Spinal cord (tissue), 10 donors: ENCODE data around the gene NXPH4. TPM values are rescaled to one million over a fixed set of nuclear protein-coding genes. Genes with fewer than 3 reads are reported as not detected.

Experiments
- DNase-seq, 6 donors: peaks; one replicate each; pipeline versions ENCODE4 v3.0.0 to v3.0.0-alpha.2; 2013 to 2015; ENCODE audit warnings: low spot score in 6 of 6, low read depth in 4 of 6
- H3K27ac ChIP-seq: one replicate; pipeline ENCODE4 v1.5.1; 2013; ENCODE audit warnings: low read depth, low read length, control low read depth
- H3K27me3 ChIP-seq: one replicate; pipeline ENCODE4 v1.6.1; 2013; ENCODE audit warnings: low read length; ENCODE audit not compliant: control insufficient read depth, insufficient read depth
- H3K36me3 ChIP-seq: one replicate; pipeline ENCODE4 v1.6.1; 2013; ENCODE audit warnings: low read length; ENCODE audit not compliant: control insufficient read depth, insufficient read depth
- H3K4me1 ChIP-seq: one replicate; pipeline ENCODE4 v1.6.1; 2013; ENCODE audit warnings: low read length; ENCODE audit not compliant: control insufficient read depth, insufficient read depth
- H3K4me3 ChIP-seq: one replicate; pipeline ENCODE4 v1.5.1; 2013; ENCODE audit warnings: low read depth, low read length, control low read depth
- H3K9me3 ChIP-seq: one replicate; pipeline ENCODE4 v1.6.1; 2013; ENCODE audit warnings: low read length; ENCODE audit not compliant: control insufficient read depth, insufficient read depth
- WGBS: methylation state at CpG from one replicate; pipeline ENCODE4 v1.1.5; 2013; ENCODE audit warnings: missing lambda C conversion rate; ENCODE audit not compliant: insufficient coverage; 5-methylcytosine and 5-hydroxymethylcytosine counted together
- polyA plus RNA-seq, 2 donors: library from polyadenylated mRNA; unstranded; fragments of 120-200 nt; gene quantifications; one replicate each; pipeline ENCODE4 v1.2.1, GENCODE V29; 2013; ENCODE audit not compliant: insufficient read length in 2 of 2
- total RNA-seq, 2 donors: library from RNA; depleted of rRNA in 1 of 2; stranded (reverse); fragments of 120-200 nt in 1 of 2; fragments of >200 nt in 1 of 2; gene quantifications; one replicate each; pipeline versions ENCODE4 v1.2.3 to v1.2.4, GENCODE V29; 2013 to 2014
- donor health status: healthy.

NXPH4 gene
- total and polyA plus RNA-seq, 4 donors = 7.8 to 31.9 (median 20.0) TPM

GRCh38 chr12:57181561-57182155 lies 34.9 kb upstream of the NXPH4 start:
- WGBS = 83% methylated on average over 3 of the region's 5 CpGs
- Histone ChIP-seq H3K27ac (no peak overlapping the region), H3K4me3 (no peak overlapping the region), H3K27me3 (no peaks in the 10 kb centered on the region), H3K9me3 (no peaks in the 10 kb centered on the region), H3K36me3 (peaks cover 97% of the 10 kb centered on the region), H3K4me1 (no peaks in the 10 kb centered on the region)
- no peak for DNase-seq

DNA sequence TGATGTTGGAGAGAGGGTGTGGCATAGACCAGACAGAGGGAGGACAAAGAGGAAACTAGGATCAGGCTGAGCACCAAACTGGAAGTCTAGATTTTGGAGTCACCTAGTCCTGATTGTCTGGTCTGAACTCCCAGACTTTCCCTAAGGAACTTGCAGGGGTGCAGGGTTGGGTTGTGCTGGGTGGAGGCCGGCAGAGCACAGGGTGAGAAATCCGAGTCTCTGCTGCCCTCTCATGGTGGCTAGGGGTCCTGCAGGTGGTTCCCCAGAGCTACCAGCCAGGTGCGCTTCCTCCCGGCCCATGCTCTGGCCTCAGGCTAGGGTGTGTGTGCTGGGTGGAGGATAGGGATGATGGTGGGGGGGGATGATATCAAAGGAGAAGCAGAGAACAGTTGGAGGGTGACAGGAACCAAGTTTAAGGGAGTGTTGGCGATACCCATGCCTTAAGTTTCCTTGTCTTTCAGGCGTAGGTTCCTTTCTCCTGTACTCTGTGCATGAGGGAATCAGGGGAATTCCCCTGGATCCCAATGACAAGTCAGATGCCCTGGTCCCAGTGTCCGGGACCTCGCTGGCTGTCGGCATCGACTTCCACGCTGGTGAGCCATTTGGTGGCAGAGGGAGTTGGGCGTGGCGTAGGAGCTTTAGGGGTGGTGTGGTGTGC lies 33.5 kb upstream of the NXPH4 start:
- Histone ChIP-seq H3K36me3 (peaks cover 97% of the 10 kb centered on the region), H3K27ac (no peak overlapping the region), H3K9me3 (no peaks in the 10 kb centered on the region), H3K4me1 (no peaks in the 10 kb centered on the region), H3K27me3 (no peaks in the 10 kb centered on the region), H3K4me3 (no peak overlapping the region)
- 62% methylated on average over 11 of the region's 13 CpGs for WGBS
- peak in 5 of 6 donors; percentile 28 to 85 (median 53) for DNase-seq

DNA sequence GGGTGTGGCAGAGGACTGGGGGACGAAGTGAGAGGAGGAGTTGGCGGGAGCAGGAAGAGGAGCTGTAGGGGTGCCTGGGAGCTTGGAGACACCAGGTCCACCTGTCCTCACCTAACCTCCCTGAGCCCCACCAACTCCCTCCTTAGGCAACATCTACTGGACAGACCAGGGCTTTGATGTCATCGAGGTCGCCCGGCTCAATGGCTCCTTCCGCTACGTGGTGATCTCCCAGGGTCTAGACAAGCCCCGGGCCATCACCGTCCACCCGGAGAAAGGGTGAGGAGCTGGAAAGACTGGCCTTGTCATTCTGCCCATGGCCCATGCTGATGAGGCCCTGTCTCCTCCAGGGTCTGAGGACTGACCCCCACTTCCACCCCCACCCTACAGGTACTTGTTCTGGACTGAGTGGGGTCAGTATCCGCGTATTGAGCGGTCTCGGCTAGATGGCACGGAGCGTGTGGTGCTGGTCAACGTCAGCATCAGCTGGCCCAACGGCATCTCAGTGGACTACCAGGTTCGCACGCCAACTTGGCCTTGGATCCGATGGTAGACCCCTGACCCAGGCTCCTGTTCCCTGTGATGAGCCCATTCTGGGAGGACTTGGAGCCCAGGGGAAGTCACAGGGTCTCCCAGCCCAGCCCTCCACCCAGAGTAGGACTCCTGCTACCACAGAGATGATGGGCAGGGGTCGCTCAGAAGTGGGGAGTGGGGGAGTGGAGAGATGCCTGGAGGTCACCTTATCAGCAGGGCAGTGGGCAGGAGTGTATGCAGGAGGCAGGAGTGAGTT lies 32.5 kb upstream of the NXPH4 start:
- no peaks in the 10 kb centered on the region for H3K27me3 ChIP-seq
- H3K36me3 ChIP-seq = peaks cover 97% of the 10 kb centered on the region
- H3K9me3 ChIP-seq = no peaks in the 10 kb centered on the region
- H3K4me1 ChIP-seq = peaks cover 5% of the 10 kb centered on the region
- WGBS = 95% methylated on average over 18 of the region's 22 CpGs
- DNase-seq = no peak
- H3K27ac ChIP-seq = no peak overlapping the region
- no peak overlapping the region for H3K4me3 ChIP-seq

DNA sequence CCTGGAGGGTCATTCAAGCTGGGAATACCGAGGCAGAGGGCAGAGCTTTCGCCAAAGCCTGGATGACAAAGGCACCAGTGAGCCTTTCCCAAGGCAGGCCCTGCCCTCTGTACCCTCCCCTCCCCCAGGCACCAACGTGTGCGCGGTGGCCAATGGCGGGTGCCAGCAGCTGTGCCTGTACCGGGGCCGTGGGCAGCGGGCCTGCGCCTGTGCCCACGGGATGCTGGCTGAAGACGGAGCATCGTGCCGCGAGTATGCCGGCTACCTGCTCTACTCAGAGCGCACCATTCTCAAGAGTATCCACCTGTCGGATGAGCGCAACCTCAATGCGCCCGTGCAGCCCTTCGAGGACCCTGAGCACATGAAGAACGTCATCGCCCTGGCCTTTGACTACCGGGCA lies 31.2 kb upstream of the NXPH4 start:
- peaks cover 97% of the 10 kb centered on the region for H3K36me3 ChIP-seq
- no peak overlapping the region for H3K27ac ChIP-seq
- H3K27me3 ChIP-seq = no peaks in the 10 kb centered on the region
- H3K9me3 ChIP-seq = no peaks in the 10 kb centered on the region
- peaks cover 18% of the 10 kb centered on the region for H3K4me1 ChIP-seq
- WGBS = 95% methylated on average over 25 of the region's 25 CpGs
- H3K4me3 ChIP-seq = no peak overlapping the region
- DNase-seq = no peak

GRCh38 chr12:57185906-57186508 lies 30.6 kb upstream of the NXPH4 start:
- WGBS = 97% methylated on average over 12 of the region's 12 CpGs
- H3K4me3 ChIP-seq = no peak overlapping the region
- H3K9me3 ChIP-seq = no peaks in the 10 kb centered on the region
- H3K27me3 ChIP-seq = no peaks in the 10 kb centered on the region
- H3K27ac ChIP-seq = no peak overlapping the region
- DNase-seq = no peak
- H3K4me1 ChIP-seq = peaks cover 21% of the 10 kb centered on the region
- peaks cover 97% of the 10 kb centered on the region for H3K36me3 ChIP-seq

- DNase-seq = no peak
- H3K9me3 ChIP-seq = no peaks in the 10 kb centered on the region
- H3K4me1 ChIP-seq = peaks cover 21% of the 10 kb centered on the region
- H3K4me3 ChIP-seq = no peak overlapping the region
- no peaks in the 10 kb centered on the region for H3K27me3 ChIP-seq
- no peak overlapping the region for H3K27ac ChIP-seq
- WGBS = 81% methylated on average over 14 of the region's 21 CpGs
- peaks cover 99% of the 10 kb centered on the region for H3K36me3 ChIP-seq
Measured at GRCh38 chr12:57187222-57188089, 29.1 kb upstream of the NXPH4 start.

- 86% methylated on average over 8 of the region's 8 CpGs for whole genome bisulfite sequencing
- H3K9me3 ChIP-seq = no peaks in the 10 kb centered on the region
- H3K27ac ChIP-seq = no peak overlapping the region
- H3K27me3 ChIP-seq = no peaks in the 10 kb centered on the region
- H3K36me3 ChIP-seq = peaks cover 100% of the 10 kb centered on the region
- no peak overlapping the region for H3K4me3 ChIP-seq
- DNase-seq = no peak
- peaks cover 21% of the 10 kb centered on the region for H3K4me1 ChIP-seq
Measured at GRCh38 chr12:57188090-57188425, 28.5 kb upstream of the NXPH4 start.

DNA sequence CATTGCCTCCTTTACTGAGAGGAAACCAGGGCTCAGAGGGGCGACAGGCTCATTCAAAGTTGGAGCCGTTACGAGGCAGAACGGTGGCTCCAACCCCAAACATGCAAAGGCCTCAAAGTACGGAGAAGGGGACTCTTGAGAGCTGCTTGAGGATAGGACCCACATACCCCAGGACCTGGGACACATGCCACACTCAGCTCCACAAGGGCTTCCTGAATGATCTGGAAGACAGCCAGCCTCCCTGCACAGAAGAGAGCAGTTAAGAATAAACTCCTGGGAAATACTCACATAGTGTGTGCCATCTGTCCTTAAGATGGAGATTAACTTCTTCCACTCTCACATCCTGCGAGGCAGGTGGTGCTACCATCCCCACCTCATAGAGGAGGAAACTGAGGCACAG lies 26.6 kb upstream of the NXPH4 start:
- H3K36me3 ChIP-seq = peaks cover 100% of the 10 kb centered on the region
- H3K9me3 ChIP-seq = no peaks in the 10 kb centered on the region
- no peak overlapping the region for H3K27ac ChIP-seq
- no peak overlapping the region for H3K4me3 ChIP-seq
- peak in 2 of 6 donors; percentile 71 to 78 for DNase-seq
- peaks cover 21% of the 10 kb centered on the region for H3K4me1 ChIP-seq
- 76% methylated on average over 5 of the region's 6 CpGs for WGBS
- H3K27me3 ChIP-seq = no peaks in the 10 kb centered on the region

- no peak for DNase-seq
- H3K27ac ChIP-seq = no peak overlapping the region
- WGBS = 95% methylated on average over 23 of the region's 23 CpGs
- H3K27me3 ChIP-seq = no peaks in the 10 kb centered on the region
- no peak overlapping the region for H3K4me3 ChIP-seq
- peaks cover 100% of the 10 kb centered on the region for H3K36me3 ChIP-seq
- H3K9me3 ChIP-seq = no peaks in the 10 kb centered on the region
- H3K4me1 ChIP-seq = peaks cover 21% of the 10 kb centered on the region
Measured at GRCh38 chr12:57190821-57191220, 25.8 kb upstream of the NXPH4 start.
